Transverse colon (tissue), 4 donors: Measurements from ENCODE around the gene TCF3. TPM values are rescaled to one million over a fixed set of nuclear protein-coding genes. Genes with fewer than 3 reads are reported as not detected.

Source experiments
- DNase-seq: peaks from one replicate; pipeline ENCODE4 v3.0.0-alpha.2; 2019
- H3K27ac ChIP-seq, 4 donors: fragments of 200-600 bp; sonication (generic); 2 replicates each; pipeline ENCODE4 v1.5.1; 2016 to 2018; ENCODE audit warnings: inconsistent platforms in 4 of 4
- H3K27me3 ChIP-seq: fragments of 200-600 bp; sonication (generic); 2 replicates; pipeline ENCODE4 v1.5.1; 2017; ENCODE audit warnings: inconsistent platforms
- H3K36me3 ChIP-seq, 4 donors: fragments of 200-600 bp; sonication (generic); 2 replicates each; pipeline ENCODE4 v1.5.1; 2017 to 2019; ENCODE audit warnings: inconsistent platforms in 4 of 4
- H3K4me1 ChIP-seq, 4 donors: fragments of 200-600 bp; sonication (generic); 2 replicates each; pipeline ENCODE4 v1.5.1; 2017 to 2020; ENCODE audit warnings: inconsistent platforms in 4 of 4
- H3K4me3 ChIP-seq, 4 donors: fragments of 200-600 bp; sonication (generic); 1 replicate in 1 of 4; 2 replicates in 3 of 4; pipeline versions ENCODE4 v1.5.1 to v1.6.1; 2017 to 2019; ENCODE audit warnings: inconsistent platforms in 4 of 4
- H3K9me3 ChIP-seq, 2 donors: fragments of 200-600 bp; sonication (generic); 2 replicates each; pipeline ENCODE4 v1.5.1; 2017 to 2019; ENCODE audit warnings: inconsistent platforms in 2 of 2
- CTCF ChIP-seq, 5 experiments: fragments of 200-600 bp in 3 of 5; fragments of 450-650 bp in 2 of 5; sonication (generic) in 3 of 5; IDR thresholded peaks; 1 replicate in 2 of 5; 2 replicates in 3 of 5; pipeline ENCODE4 v1.5.1; 2016 to 2017; ENCODE audit warnings: antibody characterized with exemption in 5 of 5, inconsistent platforms in 3 of 5, mild to moderate bottlenecking in 2 of 5, moderate library complexity in 1 of 5
- EP300 ChIP-seq: sonication (generic); formaldehyde crosslinking; IDR thresholded peaks from one replicate; pipeline ENCODE4 v1.6.1; 2017; ENCODE audit warnings: antibody characterized with exemption, low read depth
- POLR2A ChIP-seq: fragments of 450-650 bp; IDR thresholded peaks from one replicate; pipeline ENCODE4 v1.6.1; 2016; ENCODE audit warnings: antibody characterized with exemption, mild to moderate bottlenecking, moderate library complexity
- POLR2AphosphoS5 ChIP-seq, 3 donors: sonication (generic); formaldehyde crosslinking; IDR thresholded peaks; one replicate each; pipeline ENCODE4 v1.6.1; 2016; ENCODE audit warnings: antibody characterized with exemption in 3 of 3
- WGBS, 2 donors: methylation state at CpG; one replicate each; pipeline ENCODE4 v1.1.5; 2018; ENCODE audit warnings: low coverage in 1 of 2; 5-methylcytosine and 5-hydroxymethylcytosine counted together
- in situ Hi-C, 4 donors: fragments of 200-750 bp; cut with MboI; loops; one replicate each; pipeline versions ENCODE4 v1.15.0 to v1.15.1; 2017; ENCODE audit warnings: low sequenced_read_pairs in 3 of 4, low pct_ligation_motif_present in 1 of 4, low pct_unique_long_range_greater_than_20kb in 1 of 4
- intact Hi-C: fragments of 100-400 bp; cut with DNase I; formaldehyde crosslinking; loops from one replicate; pipeline ENCODE4 v1.15.1; 2023; ENCODE audit warnings: low total_unique reads
- total RNA-seq, 4 donors: library from RNA; depleted of rRNA; stranded (reverse); fragments of >200 nt; gene quantifications; one replicate each; pipeline ENCODE4 v1.1.0, GENCODE V29; 2016

The TCF3 gene
- total RNA-seq, 4 donors from 2014 or later: 55.9 to 160 (median 79.7) TPM

- in situ Hi-C loops (no loop called here), intact Hi-C loops (no loop called here)
- Histone ChIP-seq H3K27ac (no peak overlapping the region), H3K4me3 (no peak overlapping the region), H3K9me3 (no peaks in the 10 kb centered on the region), H3K27me3 (no peaks in the 10 kb centered on the region), H3K36me3 (peaks cover 0 to 28% (median 13%) of the 10 kb centered on the region in 4 donors), H3K4me1 (no peaks in the 10 kb centered on the region)
- no peak for TF ChIP-seq POLR2A
- TF ChIP-seq CTCF (IDR thresholded peaks at IDR 0.05): no peak
- no peak for TF ChIP-seq EP300
- no peak for TF ChIP-seq POLR2AphosphoS5 (IDR thresholded peaks at IDR 0.05)
- WGBS, 2 donors: 75% methylated on average over 5 of the region's 9 CpGs; no CpG with 5 or more reads in 1 of the 2 donors
- DNase-seq: no peak
Measured at GRCh38 chr19:1582201-1582600, 70.2 kb downstream of the TCF3 start.

- Histone ChIP-seq H3K36me3 (peaks cover 0 to 29% (median 13%) of the 10 kb centered on the region in 4 donors), H3K4me3 (no peak overlapping the region), H3K27ac (no peak overlapping the region), H3K4me1 (no peaks in the 10 kb centered on the region), H3K9me3 (no peaks in the 10 kb centered on the region), H3K27me3 (no peaks in the 10 kb centered on the region)
- in situ Hi-C loops: no loop called here
- no peak for DNase-seq
- 94% methylated on average over 19 of the region's 22 CpGs; no CpG with 5 or more reads in 1 of the 2 donors for WGBS, 2 donors
- intact Hi-C loops: loop anchor here (1.0 kb wide), 1 partner anchor 103 kb away; no protein-coding TSS in a partner anchor
- TF ChIP-seq CTCF (IDR thresholded peaks at IDR 0.05): no peak
- TF ChIP-seq EP300: no peak
- TF ChIP-seq POLR2AphosphoS5 (IDR thresholded peaks at IDR 0.05): no peak
- TF ChIP-seq POLR2A: no peak
Measured at GRCh38 chr19:1580957-1581356, 71.5 kb downstream of the TCF3 start.

- Histone ChIP-seq H3K9me3 (no peaks in the 10 kb centered on the region), H3K4me1 (no peaks in the 10 kb centered on the region), H3K36me3 (peaks cover 0 to 29% (median 13%) of the 10 kb centered on the region in 4 donors), H3K27ac (no peak overlapping the region), H3K27me3 (no peaks in the 10 kb centered on the region), H3K4me3 (no peak overlapping the region)
- in situ Hi-C loops: no loop called here
- TF ChIP-seq EP300 (no peak), POLR2A (no peak), POLR2AphosphoS5 (IDR thresholded peaks at IDR 0.05) (no peak), CTCF (IDR thresholded peaks at IDR 0.05) (no peak)
- intact Hi-C loops: no loop called here
- no peak for DNase-seq
- WGBS, 2 donors: 95% methylated on average over 20 of the region's 20 CpGs; no CpG with 5 or more reads in 1 of the 2 donors
Measured at GRCh38 chr19:1580382-1580781, 72.0 kb downstream of the TCF3 start.

- Histone ChIP-seq H3K36me3 (peaks cover 0 to 29% (median 12%) of the 10 kb centered on the region in 4 donors), H3K9me3 (no peaks in the 10 kb centered on the region), H3K4me3 (no peak overlapping the region), H3K27ac (no peak overlapping the region), H3K4me1 (no peaks in the 10 kb centered on the region), H3K27me3 (no peaks in the 10 kb centered on the region)
- WGBS, 2 donors: 97% methylated on average over 20 of the region's 20 CpGs; no CpG with 5 or more reads in 1 of the 2 donors
- no peak for TF ChIP-seq EP300
- no peak for TF ChIP-seq POLR2A
- TF ChIP-seq CTCF (IDR thresholded peaks at IDR 0.05): no peak
- no peak for TF ChIP-seq POLR2AphosphoS5 (IDR thresholded peaks at IDR 0.05)
- in situ Hi-C loops: no loop called here
- DNase-seq: no peak
- intact Hi-C loops: no loop called here
Measured at GRCh38 chr19:1579222-1579621, 73.2 kb downstream of the TCF3 start.
